Ishikawa (cell line): ENCODE measurements around the gene NUAK1.

Experiments used
- CEBPB ChIP-seq: IDR thresholded peaks from 2 replicates; pipeline ENCODE4 v1.6.1; 2012
- CREB1 ChIP-seq: IDR thresholded peaks from 2 replicates; pipeline ENCODE4 v1.6.1; 2012; ENCODE audit warnings: low read depth
- EGR1 ChIP-seq: IDR thresholded peaks from 2 replicates; pipeline ENCODE4 v1.6.1; 2012
- EP300 ChIP-seq: IDR thresholded peaks from 2 replicates; pipeline ENCODE4 v1.6.1; 2012; ENCODE audit warnings: borderline replicate concordance
- FOXM1 ChIP-seq: IDR thresholded peaks from 2 replicates; pipeline ENCODE4 v1.6.1; 2012; ENCODE audit warnings: low read depth, borderline replicate concordance
- NFIC ChIP-seq: IDR thresholded peaks from 2 replicates; pipeline ENCODE4 v1.6.1; 2012
- RAD21 ChIP-seq: IDR thresholded peaks from 2 replicates; pipeline ENCODE4 v1.6.1; 2012; ENCODE audit warnings: low read depth
- TAF1 ChIP-seq: IDR thresholded peaks from 2 replicates; pipeline ENCODE4 v1.6.1; 2012; ENCODE audit warnings: low read depth, mild to moderate bottlenecking
- TCF12 ChIP-seq: IDR thresholded peaks from 2 replicates; pipeline ENCODE4 v1.6.1; 2012; ENCODE audit warnings: low read depth
- TEAD4 ChIP-seq: IDR thresholded peaks from 2 replicates; pipeline ENCODE4 v1.6.1; 2012
- YY1 ChIP-seq: IDR thresholded peaks from 2 replicates; pipeline ENCODE4 v1.6.1; 2012; ENCODE audit warnings: low read depth
- ZBTB7A ChIP-seq: IDR thresholded peaks from 2 replicates; pipeline ENCODE4 v1.6.1; 2012; ENCODE audit warnings: low read depth
- TF ChIP-seq, protein P1 (sequence below): IDR thresholded peaks from 2 replicates; pipeline ENCODE4 v1.6.1; 2012; ENCODE audit warnings: low read depth, mild to moderate bottlenecking
- TF ChIP-seq, protein P2 (sequence below): IDR thresholded peaks from 2 replicates; pipeline ENCODE4 v1.6.1; 2012
- TF ChIP-seq, protein P3 (sequence below): IDR thresholded peaks from 2 replicates; pipeline ENCODE4 v1.6.1; 2012

The NUAK1 gene

DNA sequence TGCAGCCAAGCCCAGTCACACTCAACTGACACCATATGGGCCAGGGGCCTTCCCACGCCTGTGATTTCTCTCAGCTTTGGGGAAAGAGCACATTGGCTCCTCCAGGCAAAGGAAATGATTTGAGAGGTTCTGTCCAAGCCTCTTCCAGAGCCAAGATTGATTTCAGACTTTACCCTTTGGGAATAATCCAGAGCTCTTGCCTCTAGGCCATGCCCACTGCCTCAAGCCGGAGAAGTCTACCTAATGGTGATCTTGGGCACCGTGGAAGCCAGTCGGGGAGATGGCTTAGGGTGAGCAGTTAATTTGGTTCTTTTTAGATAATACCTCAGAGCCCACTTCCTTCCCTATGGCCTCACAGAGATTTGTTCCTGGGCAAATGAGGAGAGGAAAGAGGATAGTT, 45.0 kb upstream of the NUAK1 start:
- no peak for TF ChIP-seq RAD21
- TF ChIP-seq YY1 = no peak
- no peak for TF ChIP-seq TEAD4
- no peak for TF ChIP-seq TAF1

DNA sequence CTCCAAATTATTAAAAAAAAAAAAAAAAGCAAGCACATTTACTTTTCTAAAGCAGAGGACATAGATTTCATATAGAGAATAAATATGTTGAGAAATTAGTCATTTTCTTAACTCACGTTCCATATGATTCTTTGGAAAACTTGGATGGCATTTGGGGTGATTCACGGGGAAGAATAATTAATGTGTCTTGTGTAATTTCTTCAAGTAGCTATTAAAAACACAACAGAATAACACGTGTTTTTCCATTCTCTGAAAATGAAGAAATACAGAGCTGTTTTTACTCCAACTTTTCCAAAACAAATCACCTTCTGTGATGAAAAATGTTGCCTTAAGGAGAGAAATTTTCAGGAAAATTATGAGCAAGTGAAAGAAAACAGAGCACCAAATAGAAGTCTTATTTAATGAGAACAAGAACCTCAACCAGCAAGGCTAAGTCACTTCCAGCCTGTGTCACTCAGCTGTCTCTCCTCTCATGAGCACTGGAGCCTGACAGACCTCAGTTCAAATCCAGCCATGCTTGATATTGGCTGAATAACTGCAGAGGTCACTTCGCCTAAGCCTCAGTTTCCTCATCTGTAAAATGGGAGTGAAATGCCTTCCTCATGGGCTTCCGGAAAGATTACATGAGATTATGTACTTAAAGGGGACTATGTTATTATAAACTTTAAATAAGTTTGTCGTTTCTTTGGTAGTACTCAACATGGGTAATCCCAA, 42.8 kb upstream of the NUAK1 start:
- TF ChIP-seq, protein P1, sequence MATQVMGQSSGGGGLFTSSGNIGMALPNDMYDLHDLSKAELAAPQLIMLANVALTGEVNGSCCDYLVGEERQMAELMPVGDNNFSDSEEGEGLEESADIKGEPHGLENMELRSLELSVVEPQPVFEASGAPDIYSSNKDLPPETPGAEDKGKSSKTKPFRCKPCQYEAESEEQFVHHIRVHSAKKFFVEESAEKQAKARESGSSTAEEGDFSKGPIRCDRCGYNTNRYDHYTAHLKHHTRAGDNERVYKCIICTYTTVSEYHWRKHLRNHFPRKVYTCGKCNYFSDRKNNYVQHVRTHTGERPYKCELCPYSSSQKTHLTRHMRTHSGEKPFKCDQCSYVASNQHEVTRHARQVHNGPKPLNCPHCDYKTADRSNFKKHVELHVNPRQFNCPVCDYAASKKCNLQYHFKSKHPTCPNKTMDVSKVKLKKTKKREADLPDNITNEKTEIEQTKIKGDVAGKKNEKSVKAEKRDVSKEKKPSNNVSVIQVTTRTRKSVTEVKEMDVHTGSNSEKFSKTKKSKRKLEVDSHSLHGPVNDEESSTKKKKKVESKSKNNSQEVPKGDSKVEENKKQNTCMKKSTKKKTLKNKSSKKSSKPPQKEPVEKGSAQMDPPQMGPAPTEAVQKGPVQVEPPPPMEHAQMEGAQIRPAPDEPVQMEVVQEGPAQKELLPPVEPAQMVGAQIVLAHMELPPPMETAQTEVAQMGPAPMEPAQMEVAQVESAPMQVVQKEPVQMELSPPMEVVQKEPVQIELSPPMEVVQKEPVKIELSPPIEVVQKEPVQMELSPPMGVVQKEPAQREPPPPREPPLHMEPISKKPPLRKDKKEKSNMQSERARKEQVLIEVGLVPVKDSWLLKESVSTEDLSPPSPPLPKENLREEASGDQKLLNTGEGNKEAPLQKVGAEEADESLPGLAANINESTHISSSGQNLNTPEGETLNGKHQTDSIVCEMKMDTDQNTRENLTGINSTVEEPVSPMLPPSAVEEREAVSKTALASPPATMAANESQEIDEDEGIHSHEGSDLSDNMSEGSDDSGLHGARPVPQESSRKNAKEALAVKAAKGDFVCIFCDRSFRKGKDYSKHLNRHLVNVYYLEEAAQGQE = no peak
- no peak for TF ChIP-seq NFIC
- TF ChIP-seq FOXM1 = no peak
- no peak for TF ChIP-seq TAF1
- TF ChIP-seq TCF12 = no peak
- no peak for TF ChIP-seq EP300
- no peak for TF ChIP-seq RAD21
- no peak for TF ChIP-seq YY1
- no peak for TF ChIP-seq EGR1
- no peak for TF ChIP-seq ZBTB7A
- no peak for TF ChIP-seq TEAD4
- TF ChIP-seq, protein P2, sequence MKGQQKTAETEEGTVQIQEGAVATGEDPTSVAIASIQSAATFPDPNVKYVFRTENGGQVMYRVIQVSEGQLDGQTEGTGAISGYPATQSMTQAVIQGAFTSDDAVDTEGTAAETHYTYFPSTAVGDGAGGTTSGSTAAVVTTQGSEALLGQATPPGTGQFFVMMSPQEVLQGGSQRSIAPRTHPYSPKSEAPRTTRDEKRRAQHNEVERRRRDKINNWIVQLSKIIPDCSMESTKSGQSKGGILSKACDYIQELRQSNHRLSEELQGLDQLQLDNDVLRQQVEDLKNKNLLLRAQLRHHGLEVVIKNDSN = no peak
- TF ChIP-seq, protein P3, sequence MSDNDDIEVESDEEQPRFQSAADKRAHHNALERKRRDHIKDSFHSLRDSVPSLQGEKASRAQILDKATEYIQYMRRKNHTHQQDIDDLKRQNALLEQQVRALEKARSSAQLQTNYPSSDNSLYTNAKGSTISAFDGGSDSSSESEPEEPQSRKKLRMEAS = no peak

DNA sequence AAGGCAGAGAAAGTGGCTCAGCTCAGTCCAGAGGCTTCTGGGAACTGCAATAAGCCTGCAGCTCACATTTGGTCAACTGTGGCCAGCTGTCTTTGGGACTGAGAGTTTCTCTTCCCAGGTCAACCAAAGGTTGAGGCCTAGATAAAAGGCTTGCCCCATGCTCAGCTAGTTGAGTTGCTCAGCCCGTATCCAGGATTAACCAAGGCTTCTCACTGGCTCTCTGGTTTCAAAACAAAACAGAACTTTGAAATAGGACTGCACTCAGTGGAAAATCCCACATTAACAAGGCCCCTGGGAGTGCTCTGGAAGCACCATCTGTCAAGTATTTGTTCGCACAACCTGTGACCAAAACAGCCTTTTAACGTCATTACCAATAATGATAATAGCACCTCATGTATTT, 40.3 kb upstream of the NUAK1 start:
- no peak for TF ChIP-seq RAD21
- TF ChIP-seq, protein P1 = no peak
- no peak for TF ChIP-seq CEBPB
- no peak for TF ChIP-seq FOXM1
- no peak for TF ChIP-seq EGR1
- no peak for TF ChIP-seq CREB1
- TF ChIP-seq ZBTB7A = no peak
- no peak for TF ChIP-seq NFIC
- TF ChIP-seq, protein P3 = no peak
- no peak for TF ChIP-seq TEAD4
- TF ChIP-seq TAF1 = no peak
- TF ChIP-seq, protein P2 = no peak
- no peak for TF ChIP-seq EP300
- TF ChIP-seq YY1 = no peak
- no peak for TF ChIP-seq TCF12

DNA sequence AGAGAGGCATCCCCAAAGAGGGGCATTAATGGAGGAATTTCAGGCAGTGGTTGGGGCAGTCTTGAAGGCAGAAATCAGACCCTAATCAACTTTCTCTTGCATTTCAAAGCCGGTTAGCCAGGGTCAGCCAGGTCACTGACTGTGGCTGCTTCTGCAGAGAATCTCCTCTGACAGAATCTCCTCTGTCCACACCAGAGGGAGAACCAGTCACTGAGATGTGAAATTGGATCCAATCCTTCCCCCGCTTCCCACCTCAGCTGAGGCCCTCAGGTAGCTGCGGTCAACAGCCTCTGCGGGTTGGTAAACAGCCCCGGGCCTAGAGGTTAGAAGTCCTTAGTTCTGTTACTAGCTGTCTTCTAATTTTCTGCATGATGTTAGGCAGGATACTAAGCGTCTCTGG, 39.8 kb upstream of the NUAK1 start:
- TF ChIP-seq EP300 = no peak
- TF ChIP-seq TEAD4 = no peak
- no peak for TF ChIP-seq ZBTB7A
- TF ChIP-seq FOXM1 = no peak
- TF ChIP-seq, protein P3 = no peak
- TF ChIP-seq TCF12 = no peak
- TF ChIP-seq NFIC = no peak
- TF ChIP-seq YY1 = no peak
- TF ChIP-seq CEBPB = no peak
- TF ChIP-seq TAF1 = no peak
- TF ChIP-seq, protein P1 = no peak
- TF ChIP-seq, protein P2 = no peak
- no peak for TF ChIP-seq RAD21
- no peak for TF ChIP-seq CREB1
- no peak for TF ChIP-seq EGR1
